ENCODE results near the gene FGD3.
A peak's percentile ranks its signal among the peaks of the same experiment; 100 is the strongest.
"Not testable (repeated sequence)": the region's sequence is repeated elsewhere in the genome, so short reads cannot be mapped to it uniquely, and the experiment has no call there.

Gene FGD3

GRCh38 chr9:92978345-92978875 is 31.1 kb downstream of the FGD3 start:
- no peak for DNase-seq

GRCh38 chr9:92979283-92980056 is 32.1 kb downstream of the FGD3 start:
- DNase-seq = no peak

- DNase-seq = no peak
These were observed 32.9 kb downstream of the FGD3 start for GRCh38 chr9:92980085-92980745.

GRCh38 chr9:92982130-92982529 is 34.8 kb downstream of the FGD3 start:
- no peak for DNase-seq

- DNase-seq = no peak
These were observed 36.8 kb downstream of the FGD3 start for GRCh38 chr9:92983984-92984589.

GRCh38 chr9:92984976-92985375 is 37.7 kb downstream of the FGD3 start:
- no peak for DNase-seq

GRCh38 chr9:92986176-92987119 is 39.1 kb downstream of the FGD3 start:
- no peak for DNase-seq

GRCh38 chr9:92988215-92988768 is 41.0 kb downstream of the FGD3 start:
- no peak for DNase-seq

- DNase-seq = no peak
These were observed 42.2 kb downstream of the FGD3 start for GRCh38 chr9:92989561-92989960.

- DNase-seq = no peak
These were observed 43.1 kb downstream of the FGD3 start for GRCh38 chr9:92990461-92990860.

- no peak for DNase-seq
These were observed 45.2 kb downstream of the FGD3 start for GRCh38 chr9:92992549-92992948.

- not testable (repeated sequence) for DNase-seq
These were observed 51.5 kb downstream of the FGD3 start for GRCh38 chr9:92998871-92999270.

GRCh38 chr9:93001031-93001430 is 53.7 kb downstream of the FGD3 start:
- no peak for DNase-seq

- no peak for DNase-seq
These were observed 55.4 kb downstream of the FGD3 start for GRCh38 chr9:93002700-93003099.

- peak; percentile 35 for DNase-seq
These were observed 56.5 kb downstream of the FGD3 start for GRCh38 chr9:93003552-93004407.

GRCh38 chr9:93004561-93004960 is 57.2 kb downstream of the FGD3 start:
- DNase-seq = no peak

GRCh38 chr9:93005876-93006275 is 58.6 kb downstream of the FGD3 start:
- no peak for DNase-seq

GRCh38 chr9:93007529-93008058 is 60.3 kb downstream of the FGD3 start:
- DNase-seq = no peak

- DNase-seq = no peak
These were observed 61.1 kb downstream of the FGD3 start for GRCh38 chr9:93008457-93008856.

GRCh38 chr9:93009337-93010015 is 62.2 kb downstream of the FGD3 start:
- DNase-seq = no peak

Data from NCI-H187 treated with DMSO at 0.1 percent for 48 hours (cell line).